Mucosa of descending colon (tissue), 3 donors: ENCODE results near the gene ARHGAP6. TPM values are rescaled to one million over a fixed set of nuclear protein-coding genes. Genes with fewer than 3 reads are reported as not detected.
A peak's percentile ranks its signal among the peaks of the same experiment; 100 is the strongest.

ENCODE experiments used
- ATAC-seq: fragments of 200-7000 bp; cut with Tn5 transposase; one replicate; pipeline ENCODE4 v1.9.1; 2020; ENCODE audit warnings: mild to moderate bottlenecking, moderate library complexity
- DNase-seq, 3 donors: peaks; one replicate each; pipeline ENCODE4 v3.0.0-alpha.2; 2020
- H3K36me3 ChIP-seq: fragments of 200-600 bp; one replicate; pipeline ENCODE4 v1.8.0; 2021; ENCODE audit warnings: low read depth, mild to moderate bottlenecking
- H3K4me1 ChIP-seq: fragments of 200-600 bp; one replicate; pipeline ENCODE4 v1.8.0; 2021; ENCODE audit warnings: low read depth, mild to moderate bottlenecking
- H3K4me3 ChIP-seq: fragments of 200-600 bp; one replicate; pipeline ENCODE4 v1.8.0; 2021; ENCODE audit warnings: mild to moderate bottlenecking
- H3K9me3 ChIP-seq: fragments of 200-600 bp; one replicate; pipeline ENCODE4 v1.8.0; 2021; ENCODE audit warnings: mild to moderate bottlenecking
- intact Hi-C, 2 donors: fragments of 100-400 bp; cut with DNase I in 1 of 2; cut with micrococcal nuclease in 1 of 2; formaldehyde crosslinking; loops; one replicate each; pipeline versions ENCODE4 v1.11.0 to v1.11.1; 2022; cut with DNase I, micrococcal nuclease
- microRNA-seq: library from miRNA; unstranded; fragments of <30 nt; microRNA quantifications from one replicate; pipeline ENCODE4, GENCODE V29; 2019
- total RNA-seq, 3 donors: library from RNA; stranded (reverse); fragmentation: NEBNext Ultra II Directional in 2 of 3; extraction: Animal tissue kit (Norgen Biotek cat#: 25700) in 2 of 3; gene quantifications; one replicate each; pipeline versions ENCODE4 v1.2.1 to v1.2.4, GENCODE V29; 2021 to 2023
- TF ChIP-seq, protein P1 (sequence below): fragments of 200-600 bp; IDR thresholded peaks from one replicate; pipeline ENCODE4 v1.8.0; 2022; ENCODE audit warnings: antibody characterized with exemption, mild to moderate bottlenecking
- donor health status: DM: no; HTN: no; CAD: no; lungs with moderate emphysema.
- donor health status: DM: no; HTN: no; CAD: no.
- donor health status: DM: no; HTN: yes; CAD: no.

The ARHGAP6 gene
- total RNA-seq, 3 donors from 2014 or later: 2.2 to 41.5 (median 4.4) TPM

- no peaks in the 10 kb centered on the region for H3K4me1 ChIP-seq
- intact Hi-C loops: no loop called here
- peak; percentile 43 for ATAC-seq
- H3K9me3 ChIP-seq: no peaks in the 10 kb centered on the region
- H3K36me3 ChIP-seq: no peaks in the 10 kb centered on the region
- DNase-seq: no peak
- TF ChIP-seq, protein P1, sequence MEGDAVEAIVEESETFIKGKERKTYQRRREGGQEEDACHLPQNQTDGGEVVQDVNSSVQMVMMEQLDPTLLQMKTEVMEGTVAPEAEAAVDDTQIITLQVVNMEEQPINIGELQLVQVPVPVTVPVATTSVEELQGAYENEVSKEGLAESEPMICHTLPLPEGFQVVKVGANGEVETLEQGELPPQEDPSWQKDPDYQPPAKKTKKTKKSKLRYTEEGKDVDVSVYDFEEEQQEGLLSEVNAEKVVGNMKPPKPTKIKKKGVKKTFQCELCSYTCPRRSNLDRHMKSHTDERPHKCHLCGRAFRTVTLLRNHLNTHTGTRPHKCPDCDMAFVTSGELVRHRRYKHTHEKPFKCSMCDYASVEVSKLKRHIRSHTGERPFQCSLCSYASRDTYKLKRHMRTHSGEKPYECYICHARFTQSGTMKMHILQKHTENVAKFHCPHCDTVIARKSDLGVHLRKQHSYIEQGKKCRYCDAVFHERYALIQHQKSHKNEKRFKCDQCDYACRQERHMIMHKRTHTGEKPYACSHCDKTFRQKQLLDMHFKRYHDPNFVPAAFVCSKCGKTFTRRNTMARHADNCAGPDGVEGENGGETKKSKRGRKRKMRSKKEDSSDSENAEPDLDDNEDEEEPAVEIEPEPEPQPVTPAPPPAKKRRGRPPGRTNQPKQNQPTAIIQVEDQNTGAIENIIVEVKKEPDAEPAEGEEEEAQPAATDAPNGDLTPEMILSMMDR: no peak
- no peak overlapping the region for H3K4me3 ChIP-seq
These were observed 567.8 kb downstream of the ARHGAP6 start for GRCh38 chrX:11097933-11098332.

DNA sequence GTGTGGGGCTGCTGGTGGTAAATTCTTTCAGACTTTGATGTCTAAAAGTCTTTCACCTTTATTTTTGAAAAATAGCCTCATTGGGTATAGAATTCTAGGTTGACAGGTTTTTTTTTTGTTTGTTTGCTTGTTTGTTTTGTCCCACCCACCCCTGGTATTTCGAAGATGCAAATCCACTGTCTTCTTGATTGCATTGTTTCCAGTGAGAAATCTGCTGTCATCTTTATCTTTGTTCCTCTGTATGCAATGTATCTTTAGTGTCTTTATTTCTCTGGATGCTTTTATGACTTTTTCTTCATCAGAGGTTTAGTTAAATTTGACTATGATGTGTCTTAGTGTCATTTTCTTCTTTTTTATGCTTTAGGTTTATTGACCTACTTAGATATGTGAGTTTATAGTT is 575.9 kb downstream of the ARHGAP6 start:
- H3K9me3 ChIP-seq: no peaks in the 10 kb centered on the region
- no peak for ATAC-seq
- H3K36me3 ChIP-seq: no peaks in the 10 kb centered on the region
- H3K4me1 ChIP-seq: no peaks in the 10 kb centered on the region
- no peak for DNase-seq
- TF ChIP-seq, protein P1: no peak
- H3K4me3 ChIP-seq: no peak overlapping the region
- intact Hi-C loops: no loop called here

Small RNA genes lying within 50 kb of the gene (microRNA-seq; reads per million reads assigned to microRNA genes)
- 0.93 reads per million for gene MIR548AX

Other genes starting within 250 kb of the ARHGAP6 start
- 10 to 100 TPM; 17.2 to 25.3 (median 19.5) TPM for gene MSL3, start 92.3 kb upstream of the ARHGAP6 start, total RNA-seq